Measurements from ENCODE around the gene VAMP5. TPM values are rescaled to one million over a fixed set of nuclear protein-coding genes. Genes with fewer than 3 reads are reported as not detected.

The VAMP5 gene
- total and polyA plus RNA-seq, 9 of the 15 experiments (the other 6 are each of a cell fraction or from before 2014, with no cell fraction given) = 0.54 to 1.9 (median 1.5) TPM; not detected in 2

DNA sequence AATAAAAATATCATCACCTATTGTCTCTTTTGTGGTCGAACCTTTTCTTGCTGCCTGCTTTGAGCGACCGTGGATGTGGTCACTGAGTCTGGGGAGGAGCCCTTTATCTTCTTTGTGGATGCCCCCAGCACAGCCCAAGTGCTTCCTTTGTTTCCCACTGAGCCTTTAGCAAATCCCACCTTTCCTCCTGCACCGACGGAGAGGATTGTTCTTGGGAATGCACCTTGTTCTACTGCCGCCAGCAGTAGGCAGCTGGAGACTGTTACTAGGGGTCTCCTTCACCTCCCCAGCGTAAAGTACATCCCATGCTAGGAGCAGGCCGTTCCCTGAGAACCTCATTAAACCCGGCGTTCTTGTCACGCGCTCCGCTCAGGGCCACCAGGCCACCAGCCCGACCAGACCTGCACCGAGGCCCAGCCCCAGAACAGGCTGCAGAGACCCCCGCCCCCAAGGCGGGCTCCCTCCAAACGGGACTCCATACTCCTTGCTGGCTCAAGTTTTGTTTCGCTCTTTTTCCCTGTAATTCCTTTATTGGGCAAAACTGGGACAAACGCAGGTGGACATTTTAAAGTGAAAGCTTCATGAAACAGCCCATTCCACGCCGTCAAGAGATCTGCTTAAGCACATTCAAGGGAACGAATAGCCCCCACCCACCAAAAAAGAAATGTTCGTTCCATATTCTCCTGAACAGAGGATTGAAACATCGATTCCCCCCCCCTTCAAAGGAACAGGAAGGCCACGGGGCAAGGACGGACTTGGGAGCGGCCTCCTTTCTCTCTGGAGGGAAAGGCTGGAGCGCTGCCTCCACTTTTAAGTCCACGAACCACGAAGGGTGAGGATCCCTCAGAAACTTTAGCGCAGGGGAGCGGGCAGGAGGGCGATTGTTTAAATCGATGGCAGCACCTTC is 46.4 kb upstream of the VAMP5 start (continued):
- TF ChIP-seq, protein P1, sequence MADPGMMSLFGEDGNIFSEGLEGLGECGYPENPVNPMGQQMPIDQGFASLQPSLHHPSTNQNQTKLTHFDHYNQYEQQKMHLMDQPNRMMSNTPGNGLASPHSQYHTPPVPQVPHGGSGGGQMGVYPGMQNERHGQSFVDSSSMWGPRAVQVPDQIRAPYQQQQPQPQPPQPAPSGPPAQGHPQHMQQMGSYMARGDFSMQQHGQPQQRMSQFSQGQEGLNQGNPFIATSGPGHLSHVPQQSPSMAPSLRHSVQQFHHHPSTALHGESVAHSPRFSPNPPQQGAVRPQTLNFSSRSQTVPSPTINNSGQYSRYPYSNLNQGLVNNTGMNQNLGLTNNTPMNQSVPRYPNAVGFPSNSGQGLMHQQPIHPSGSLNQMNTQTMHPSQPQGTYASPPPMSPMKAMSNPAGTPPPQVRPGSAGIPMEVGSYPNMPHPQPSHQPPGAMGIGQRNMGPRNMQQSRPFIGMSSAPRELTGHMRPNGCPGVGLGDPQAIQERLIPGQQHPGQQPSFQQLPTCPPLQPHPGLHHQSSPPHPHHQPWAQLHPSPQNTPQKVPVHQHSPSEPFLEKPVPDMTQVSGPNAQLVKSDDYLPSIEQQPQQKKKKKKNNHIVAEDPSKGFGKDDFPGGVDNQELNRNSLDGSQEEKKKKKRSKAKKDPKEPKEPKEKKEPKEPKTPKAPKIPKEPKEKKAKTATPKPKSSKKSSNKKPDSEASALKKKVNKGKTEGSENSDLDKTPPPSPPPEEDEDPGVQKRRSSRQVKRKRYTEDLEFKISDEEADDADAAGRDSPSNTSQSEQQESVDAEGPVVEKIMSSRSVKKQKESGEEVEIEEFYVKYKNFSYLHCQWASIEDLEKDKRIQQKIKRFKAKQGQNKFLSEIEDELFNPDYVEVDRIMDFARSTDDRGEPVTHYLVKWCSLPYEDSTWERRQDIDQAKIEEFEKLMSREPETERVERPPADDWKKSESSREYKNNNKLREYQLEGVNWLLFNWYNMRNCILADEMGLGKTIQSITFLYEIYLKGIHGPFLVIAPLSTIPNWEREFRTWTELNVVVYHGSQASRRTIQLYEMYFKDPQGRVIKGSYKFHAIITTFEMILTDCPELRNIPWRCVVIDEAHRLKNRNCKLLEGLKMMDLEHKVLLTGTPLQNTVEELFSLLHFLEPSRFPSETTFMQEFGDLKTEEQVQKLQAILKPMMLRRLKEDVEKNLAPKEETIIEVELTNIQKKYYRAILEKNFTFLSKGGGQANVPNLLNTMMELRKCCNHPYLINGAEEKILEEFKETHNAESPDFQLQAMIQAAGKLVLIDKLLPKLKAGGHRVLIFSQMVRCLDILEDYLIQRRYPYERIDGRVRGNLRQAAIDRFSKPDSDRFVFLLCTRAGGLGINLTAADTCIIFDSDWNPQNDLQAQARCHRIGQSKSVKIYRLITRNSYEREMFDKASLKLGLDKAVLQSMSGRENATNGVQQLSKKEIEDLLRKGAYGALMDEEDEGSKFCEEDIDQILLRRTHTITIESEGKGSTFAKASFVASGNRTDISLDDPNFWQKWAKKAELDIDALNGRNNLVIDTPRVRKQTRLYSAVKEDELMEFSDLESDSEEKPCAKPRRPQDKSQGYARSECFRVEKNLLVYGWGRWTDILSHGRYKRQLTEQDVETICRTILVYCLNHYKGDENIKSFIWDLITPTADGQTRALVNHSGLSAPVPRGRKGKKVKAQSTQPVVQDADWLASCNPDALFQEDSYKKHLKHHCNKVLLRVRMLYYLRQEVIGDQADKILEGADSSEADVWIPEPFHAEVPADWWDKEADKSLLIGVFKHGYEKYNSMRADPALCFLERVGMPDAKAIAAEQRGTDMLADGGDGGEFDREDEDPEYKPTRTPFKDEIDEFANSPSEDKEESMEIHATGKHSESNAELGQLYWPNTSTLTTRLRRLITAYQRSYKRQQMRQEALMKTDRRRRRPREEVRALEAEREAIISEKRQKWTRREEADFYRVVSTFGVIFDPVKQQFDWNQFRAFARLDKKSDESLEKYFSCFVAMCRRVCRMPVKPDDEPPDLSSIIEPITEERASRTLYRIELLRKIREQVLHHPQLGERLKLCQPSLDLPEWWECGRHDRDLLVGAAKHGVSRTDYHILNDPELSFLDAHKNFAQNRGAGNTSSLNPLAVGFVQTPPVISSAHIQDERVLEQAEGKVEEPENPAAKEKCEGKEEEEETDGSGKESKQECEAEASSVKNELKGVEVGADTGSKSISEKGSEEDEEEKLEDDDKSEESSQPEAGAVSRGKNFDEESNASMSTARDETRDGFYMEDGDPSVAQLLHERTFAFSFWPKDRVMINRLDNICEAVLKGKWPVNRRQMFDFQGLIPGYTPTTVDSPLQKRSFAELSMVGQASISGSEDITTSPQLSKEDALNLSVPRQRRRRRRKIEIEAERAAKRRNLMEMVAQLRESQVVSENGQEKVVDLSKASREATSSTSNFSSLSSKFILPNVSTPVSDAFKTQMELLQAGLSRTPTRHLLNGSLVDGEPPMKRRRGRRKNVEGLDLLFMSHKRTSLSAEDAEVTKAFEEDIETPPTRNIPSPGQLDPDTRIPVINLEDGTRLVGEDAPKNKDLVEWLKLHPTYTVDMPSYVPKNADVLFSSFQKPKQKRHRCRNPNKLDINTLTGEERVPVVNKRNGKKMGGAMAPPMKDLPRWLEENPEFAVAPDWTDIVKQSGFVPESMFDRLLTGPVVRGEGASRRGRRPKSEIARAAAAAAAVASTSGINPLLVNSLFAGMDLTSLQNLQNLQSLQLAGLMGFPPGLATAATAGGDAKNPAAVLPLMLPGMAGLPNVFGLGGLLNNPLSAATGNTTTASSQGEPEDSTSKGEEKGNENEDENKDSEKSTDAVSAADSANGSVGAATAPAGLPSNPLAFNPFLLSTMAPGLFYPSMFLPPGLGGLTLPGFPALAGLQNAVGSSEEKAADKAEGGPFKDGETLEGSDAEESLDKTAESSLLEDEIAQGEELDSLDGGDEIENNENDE (IDR thresholded peaks at IDR 0.05; ENCODE audit: low read depth, low read length) = no peak
- TF ChIP-seq ZNF146 (CRISPR knock-in tag; IDR thresholded peaks at IDR 0.05; ENCODE audit: unreplicated experiment) (no peak), COPS2 (conservative IDR thresholded peaks at IDR 0.05) (no peak), RAD51 (IDR thresholded peaks at IDR 0.05; ENCODE audit: borderline replicate concordance, low read depth) (no peak), ZNF780A (CRISPR knock-in tag; IDR thresholded peaks at IDR 0.05) (no peak), ELF2 (CRISPR knock-in tag; IDR thresholded peaks at IDR 0.05) (no peak), GABPA (tag; conservative IDR thresholded peaks at IDR 0.05; ENCODE audit: low read depth) (no peak; the same call in 1 of the 2 replicates), ZFPM2 (CRISPR knock-in tag; IDR thresholded peaks at IDR 0.05) (no peak)
- TF ChIP-seq, protein P2, sequence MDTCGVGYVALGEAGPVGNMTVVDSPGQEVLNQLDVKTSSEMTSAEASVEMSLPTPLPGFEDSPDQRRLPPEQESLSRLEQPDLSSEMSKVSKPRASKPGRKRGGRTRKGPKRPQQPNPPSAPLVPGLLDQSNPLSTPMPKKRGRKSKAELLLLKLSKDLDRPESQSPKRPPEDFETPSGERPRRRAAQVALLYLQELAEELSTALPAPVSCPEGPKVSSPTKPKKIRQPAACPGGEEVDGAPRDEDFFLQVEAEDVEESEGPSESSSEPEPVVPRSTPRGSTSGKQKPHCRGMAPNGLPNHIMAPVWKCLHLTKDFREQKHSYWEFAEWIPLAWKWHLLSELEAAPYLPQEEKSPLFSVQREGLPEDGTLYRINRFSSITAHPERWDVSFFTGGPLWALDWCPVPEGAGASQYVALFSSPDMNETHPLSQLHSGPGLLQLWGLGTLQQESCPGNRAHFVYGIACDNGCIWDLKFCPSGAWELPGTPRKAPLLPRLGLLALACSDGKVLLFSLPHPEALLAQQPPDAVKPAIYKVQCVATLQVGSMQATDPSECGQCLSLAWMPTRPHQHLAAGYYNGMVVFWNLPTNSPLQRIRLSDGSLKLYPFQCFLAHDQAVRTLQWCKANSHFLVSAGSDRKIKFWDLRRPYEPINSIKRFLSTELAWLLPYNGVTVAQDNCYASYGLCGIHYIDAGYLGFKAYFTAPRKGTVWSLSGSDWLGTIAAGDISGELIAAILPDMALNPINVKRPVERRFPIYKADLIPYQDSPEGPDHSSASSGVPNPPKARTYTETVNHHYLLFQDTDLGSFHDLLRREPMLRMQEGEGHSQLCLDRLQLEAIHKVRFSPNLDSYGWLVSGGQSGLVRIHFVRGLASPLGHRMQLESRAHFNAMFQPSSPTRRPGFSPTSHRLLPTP (IDR thresholded peaks at IDR 0.05; ENCODE audit: borderline replicate concordance, extremely low read depth, insufficient read length) = no peak
- TF ChIP-seq, protein P3, sequence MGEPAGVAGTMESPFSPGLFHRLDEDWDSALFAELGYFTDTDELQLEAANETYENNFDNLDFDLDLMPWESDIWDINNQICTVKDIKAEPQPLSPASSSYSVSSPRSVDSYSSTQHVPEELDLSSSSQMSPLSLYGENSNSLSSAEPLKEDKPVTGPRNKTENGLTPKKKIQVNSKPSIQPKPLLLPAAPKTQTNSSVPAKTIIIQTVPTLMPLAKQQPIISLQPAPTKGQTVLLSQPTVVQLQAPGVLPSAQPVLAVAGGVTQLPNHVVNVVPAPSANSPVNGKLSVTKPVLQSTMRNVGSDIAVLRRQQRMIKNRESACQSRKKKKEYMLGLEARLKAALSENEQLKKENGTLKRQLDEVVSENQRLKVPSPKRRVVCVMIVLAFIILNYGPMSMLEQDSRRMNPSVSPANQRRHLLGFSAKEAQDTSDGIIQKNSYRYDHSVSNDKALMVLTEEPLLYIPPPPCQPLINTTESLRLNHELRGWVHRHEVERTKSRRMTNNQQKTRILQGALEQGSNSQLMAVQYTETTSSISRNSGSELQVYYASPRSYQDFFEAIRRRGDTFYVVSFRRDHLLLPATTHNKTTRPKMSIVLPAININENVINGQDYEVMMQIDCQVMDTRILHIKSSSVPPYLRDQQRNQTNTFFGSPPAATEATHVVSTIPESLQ (CRISPR knock-in tag; IDR thresholded peaks at IDR 0.05) = no peak

Data from K562 (cell line).